Measurements from ENCODE around the gene CEP97. TPM values are rescaled to one million over a fixed set of nuclear protein-coding genes. Genes with fewer than 3 reads are reported as not detected.

CEP97 gene
- total RNA-seq, 1 experiment from 2014 or later = 12.0 TPM

DNA sequence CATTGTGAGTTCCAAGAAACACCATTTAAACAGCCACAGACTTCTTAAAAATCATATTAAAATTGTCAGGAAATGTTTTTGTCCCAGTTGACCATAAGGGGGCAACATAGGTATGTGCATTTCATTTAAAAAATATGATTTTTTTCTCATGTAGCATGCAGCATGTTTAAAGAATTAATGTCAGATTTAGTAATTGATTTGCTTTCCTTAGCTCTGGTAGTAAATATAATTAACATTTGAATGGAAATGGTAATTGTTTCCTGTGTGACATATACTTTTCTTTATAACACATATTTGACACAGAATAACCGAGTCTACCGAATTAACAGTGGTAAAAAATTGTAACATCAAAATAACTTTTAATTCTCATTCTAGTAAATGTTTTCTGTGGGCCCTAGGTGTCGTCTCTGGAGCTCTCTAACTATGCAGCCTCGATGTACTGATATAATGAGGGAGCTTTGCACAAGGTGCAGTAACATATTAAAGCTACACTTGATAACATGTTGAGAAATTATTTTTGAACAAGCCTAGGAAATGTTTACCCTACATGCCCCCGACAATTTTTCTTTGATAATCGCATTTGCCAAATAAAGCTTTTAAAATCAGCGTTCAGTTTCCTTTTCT is 89.5 kb downstream of the CEP97 start:
- TF ChIP-seq ZNF416 (CRISPR knock-in tag; IDR thresholded peaks at IDR 0.05) (no peak), SOX15 (CRISPR knock-in tag; IDR thresholded peaks at IDR 0.05) (no peak)
- TF ChIP-seq, protein P1, sequence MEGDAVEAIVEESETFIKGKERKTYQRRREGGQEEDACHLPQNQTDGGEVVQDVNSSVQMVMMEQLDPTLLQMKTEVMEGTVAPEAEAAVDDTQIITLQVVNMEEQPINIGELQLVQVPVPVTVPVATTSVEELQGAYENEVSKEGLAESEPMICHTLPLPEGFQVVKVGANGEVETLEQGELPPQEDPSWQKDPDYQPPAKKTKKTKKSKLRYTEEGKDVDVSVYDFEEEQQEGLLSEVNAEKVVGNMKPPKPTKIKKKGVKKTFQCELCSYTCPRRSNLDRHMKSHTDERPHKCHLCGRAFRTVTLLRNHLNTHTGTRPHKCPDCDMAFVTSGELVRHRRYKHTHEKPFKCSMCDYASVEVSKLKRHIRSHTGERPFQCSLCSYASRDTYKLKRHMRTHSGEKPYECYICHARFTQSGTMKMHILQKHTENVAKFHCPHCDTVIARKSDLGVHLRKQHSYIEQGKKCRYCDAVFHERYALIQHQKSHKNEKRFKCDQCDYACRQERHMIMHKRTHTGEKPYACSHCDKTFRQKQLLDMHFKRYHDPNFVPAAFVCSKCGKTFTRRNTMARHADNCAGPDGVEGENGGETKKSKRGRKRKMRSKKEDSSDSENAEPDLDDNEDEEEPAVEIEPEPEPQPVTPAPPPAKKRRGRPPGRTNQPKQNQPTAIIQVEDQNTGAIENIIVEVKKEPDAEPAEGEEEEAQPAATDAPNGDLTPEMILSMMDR (IDR thresholded peaks at IDR 0.05) = peak; percentile 33
- POLR2A ChIA-PET = no interaction called here
- H3K27ac Mint-ChIP-seq = no peak overlapping the region
- no peaks in the 10 kb centered on the region for H3K9me3 Mint-ChIP-seq
- H3K36me3 Mint-ChIP-seq = 0 out of 2 replicates have a peak, but pooled peaks cover 4% of the 10 kb centered on the region
- no peaks in the 10 kb centered on the region for H3K27me3 Mint-ChIP-seq (ENCODE audit: low read depth)
- no peak for DNase-seq (ENCODE audit: low spot score)
- H3K4me3 Mint-ChIP-seq = no peak overlapping the region
- peaks cover 10% of the 10 kb centered on the region for H3K4me1 Mint-ChIP-seq
- no peak for ATAC-seq
- CTCF ChIA-PET = interaction anchor here (0.5 to 1.5 kb wide), 4 partner anchors 11 to 415 kb away, joined by 3 to 6 read pairs (median 4); no protein-coding TSS in a partner anchor

DNA sequence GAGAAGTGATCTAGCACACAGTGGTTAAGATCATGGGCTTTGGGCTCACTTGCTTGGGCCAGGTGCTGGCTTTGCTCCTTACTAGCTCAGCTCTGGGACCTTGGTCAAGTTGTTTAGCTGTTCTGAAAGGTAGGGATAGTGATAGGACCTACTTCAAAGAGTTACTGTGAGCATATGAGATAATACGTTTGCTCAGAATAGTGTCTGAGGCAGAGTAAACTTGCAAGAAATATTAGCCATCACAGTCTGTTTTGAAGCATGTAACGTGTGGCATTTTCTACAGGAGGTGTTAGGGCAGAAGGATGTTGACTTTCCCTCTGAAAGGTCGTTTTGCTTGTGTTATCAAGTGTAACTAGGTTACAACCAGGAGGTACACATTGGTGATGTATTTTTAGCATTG is 90.4 kb downstream of the CEP97 start:
- H3K4me3 Mint-ChIP-seq = no peak overlapping the region
- peak overlapping the region; percentile 10; the same call in 1 of the 2 replicates for H3K27ac Mint-ChIP-seq
- H3K9me3 Mint-ChIP-seq = no peaks in the 10 kb centered on the region
- CTCF ChIA-PET = interaction anchor here (0.6 to 1.5 kb wide), 2 partner anchors 12 to 410 kb away, joined by 3 to 4 read pairs; no protein-coding TSS in a partner anchor
- no peak for ATAC-seq
- no peaks in the 10 kb centered on the region for H3K27me3 Mint-ChIP-seq (ENCODE audit: low read depth)
- POLR2A ChIA-PET = no interaction called here
- TF ChIP-seq IRF1 (CRISPR knock-in tag; IDR thresholded peaks at IDR 0.05) (no peak), PREB (CRISPR knock-in tag; IDR thresholded peaks at IDR 0.05; ENCODE audit: borderline replicate concordance) (no peak), ETV6 (CRISPR knock-in tag; IDR thresholded peaks at IDR 0.05) (no peak), ELF4 (CRISPR knock-in tag; IDR thresholded peaks at IDR 0.05; ENCODE audit: low read depth) (no peak), NFATC4 (CRISPR knock-in tag; IDR thresholded peaks at IDR 0.05) (no peak), NR1H2 (CRISPR knock-in tag; IDR thresholded peaks at IDR 0.05) (no peak)
- TF ChIP-seq, protein P2, sequence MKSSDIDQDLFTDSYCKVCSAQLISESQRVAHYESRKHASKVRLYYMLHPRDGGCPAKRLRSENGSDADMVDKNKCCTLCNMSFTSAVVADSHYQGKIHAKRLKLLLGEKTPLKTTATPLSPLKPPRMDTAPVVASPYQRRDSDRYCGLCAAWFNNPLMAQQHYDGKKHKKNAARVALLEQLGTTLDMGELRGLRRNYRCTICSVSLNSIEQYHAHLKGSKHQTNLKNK (CRISPR knock-in tag; IDR thresholded peaks at IDR 0.05) = no peak
- TF ChIP-seq, protein P3, sequence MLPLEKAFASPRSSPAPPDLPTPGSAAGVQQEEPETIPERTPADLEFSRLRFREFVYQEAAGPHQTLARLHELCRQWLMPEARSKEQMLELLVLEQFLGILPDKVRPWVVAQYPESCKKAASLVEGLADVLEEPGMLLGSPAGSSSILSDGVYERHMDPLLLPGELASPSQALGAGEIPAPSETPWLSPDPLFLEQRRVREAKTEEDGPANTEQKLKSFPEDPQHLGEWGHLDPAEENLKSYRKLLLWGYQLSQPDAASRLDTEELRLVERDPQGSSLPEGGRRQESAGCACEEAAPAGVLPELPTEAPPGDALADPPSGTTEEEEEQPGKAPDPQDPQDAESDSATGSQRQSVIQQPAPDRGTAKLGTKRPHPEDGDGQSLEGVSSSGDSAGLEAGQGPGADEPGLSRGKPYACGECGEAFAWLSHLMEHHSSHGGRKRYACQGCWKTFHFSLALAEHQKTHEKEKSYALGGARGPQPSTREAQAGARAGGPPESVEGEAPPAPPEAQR (CRISPR knock-in tag; IDR thresholded peaks at IDR 0.05) = no peak
- TF ChIP-seq, protein P4, sequence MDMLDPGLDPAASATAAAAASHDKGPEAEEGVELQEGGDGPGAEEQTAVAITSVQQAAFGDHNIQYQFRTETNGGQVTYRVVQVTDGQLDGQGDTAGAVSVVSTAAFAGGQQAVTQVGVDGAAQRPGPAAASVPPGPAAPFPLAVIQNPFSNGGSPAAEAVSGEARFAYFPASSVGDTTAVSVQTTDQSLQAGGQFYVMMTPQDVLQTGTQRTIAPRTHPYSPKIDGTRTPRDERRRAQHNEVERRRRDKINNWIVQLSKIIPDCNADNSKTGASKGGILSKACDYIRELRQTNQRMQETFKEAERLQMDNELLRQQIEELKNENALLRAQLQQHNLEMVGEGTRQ (CRISPR knock-in tag; IDR thresholded peaks at IDR 0.05) = no peak
- peaks cover 3% of the 10 kb centered on the region for H3K4me1 Mint-ChIP-seq
- H3K36me3 Mint-ChIP-seq = 0 out of 2 replicates have a peak, but pooled peaks cover 4% of the 10 kb centered on the region
- no peak for DNase-seq (ENCODE audit: low spot score)

DNA sequence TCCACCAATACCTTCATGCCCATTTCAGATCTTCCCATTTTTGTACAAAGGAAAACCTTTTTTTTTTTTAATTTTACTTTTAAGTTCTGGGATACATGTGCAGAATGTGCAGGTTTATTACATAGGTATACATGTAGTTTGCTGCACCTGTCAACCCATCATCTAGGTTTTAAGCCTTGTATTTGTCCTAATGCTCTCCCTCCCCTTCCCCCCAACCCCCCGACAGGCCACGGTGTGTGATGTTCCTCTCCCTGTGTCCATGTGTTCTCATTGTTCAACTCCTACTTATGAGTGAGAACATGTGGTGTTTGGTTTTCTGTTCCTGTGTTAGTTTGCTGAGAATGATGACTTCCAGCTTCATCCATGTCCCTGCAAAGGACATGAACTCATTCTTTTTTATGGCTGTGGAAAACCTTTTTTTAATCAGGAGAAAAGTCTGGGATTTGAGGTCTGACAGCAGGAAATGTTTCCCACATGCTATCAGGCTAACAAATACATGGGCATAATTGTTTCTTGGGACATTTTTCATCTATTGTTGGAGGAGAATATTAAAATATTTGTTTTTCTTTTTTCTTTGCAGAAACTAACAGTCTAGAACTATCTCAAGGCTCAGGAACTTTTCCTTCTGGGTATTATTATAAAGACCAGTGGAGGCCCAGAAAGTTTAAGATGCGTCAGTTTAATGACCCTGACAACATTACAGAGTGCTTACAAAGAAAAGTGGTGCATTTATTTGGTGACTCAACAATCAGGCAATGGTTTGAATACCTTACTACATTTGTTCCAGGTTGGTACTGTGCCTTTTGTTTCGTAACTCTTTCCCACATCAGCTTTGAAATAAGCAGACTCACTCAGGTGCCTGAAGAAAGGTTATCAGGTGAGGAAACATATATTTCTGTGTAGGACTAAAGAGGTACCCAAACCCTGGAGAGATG is 92.1 kb downstream of the CEP97 start:
- no peak for ATAC-seq

More for the DNA sequence above, 92.1 kb downstream of the CEP97 start:
- Mint-ChIP-seq H3K4me3 (no peak overlapping the region), H3K4me1 (peaks cover 3% of the 10 kb centered on the region), H3K36me3 (peaks cover 7% of the 10 kb centered on the region; the same call in 1 of the 2 replicates), H3K27ac (peak overlapping the region; percentile 2; the same call in 1 of the 2 replicates), H3K9me3 (no peaks in the 10 kb centered on the region), H3K27me3 (ENCODE audit: low read depth) (no peaks in the 10 kb centered on the region)
- TF ChIP-seq TP53 (CRISPR knock-in tag; IDR thresholded peaks at IDR 0.05) (no peak), ZNF416 (CRISPR knock-in tag; IDR thresholded peaks at IDR 0.05) (no peak), GTF2I (CRISPR knock-in tag; conservative IDR thresholded peaks at IDR 0.05) (no peak), NFATC4 (CRISPR knock-in tag; IDR thresholded peaks at IDR 0.05) (no peak), ETV6 (CRISPR knock-in tag; IDR thresholded peaks at IDR 0.05) (no peak), NR1H2 (CRISPR knock-in tag; IDR thresholded peaks at IDR 0.05) (no peak), GRHL2 (CRISPR knock-in tag; IDR thresholded peaks at IDR 0.05; ENCODE audit: insufficient replicate concordance, severe bottlenecking) (no peak), ZBTB21 (CRISPR knock-in tag; IDR thresholded peaks at IDR 0.05; ENCODE audit: borderline replicate concordance) (no peak), ZNF671 (CRISPR knock-in tag; IDR thresholded peaks at IDR 0.05) (no peak), ZNF317 (CRISPR knock-in tag; IDR thresholded peaks at IDR 0.05; ENCODE audit: borderline replicate concordance, low read depth) (no peak), E2F5 (CRISPR knock-in tag; IDR thresholded peaks at IDR 0.05) (no peak), SOX15 (CRISPR knock-in tag; IDR thresholded peaks at IDR 0.05) (no peak), ZNF263 (CRISPR knock-in tag; IDR thresholded peaks at IDR 0.05; ENCODE audit: low read depth) (no peak)
- CTCF ChIA-PET = interaction anchor here (0.8 to 1.2 kb wide), 2 partner anchors 409 to 413 kb away, joined by 3 to 4 read pairs; no protein-coding TSS in a partner anchor
- POLR2A ChIA-PET = interaction anchor here (1.1 kb wide), 1 partner anchor 11 kb away, joined by 3 read pairs; no protein-coding TSS in a partner anchor
- no peak for DNase-seq (ENCODE audit: low spot score)

All from WTC11 (cell line).